B cell (primary cell): ENCODE results near the gene CEP78. TPM values are rescaled to one million over a fixed set of nuclear protein-coding genes. Genes with fewer than 3 reads are reported as not detected.

ENCODE experiments used
- ATAC-seq: fragments of 200-7000 bp; cut with Tn5 transposase; one replicate; pipeline ENCODE4 v1.10.0; 2021; ENCODE audit warnings: low read depth, mild to moderate bottlenecking, moderate number of reproducible peaks, moderate library complexity
- CTCF ChIA-PET: fragments of 350-600 bp; sonication (Branson Sonifier 250); formaldehyde crosslinking; loops from one replicate; lab custom pipeline; 2021; ENCODE audit warnings: antibody characterized with exemption, inconsistent platforms; lab: Charles Lee
- POLR2A ChIA-PET: fragments of 350-600 bp; sonication (Branson Sonifier 250); formaldehyde crosslinking; loops from one replicate; lab custom pipeline; 2021; ENCODE audit warnings: antibody characterized with exemption; lab: Charles Lee
- DNase-seq: peaks from one replicate; pipeline ENCODE4 v3.0.0; 2013
- H2AFZ ChIP-seq: 2 replicates; pipeline ENCODE4 v1.6.1; 2012; ENCODE audit warnings: mild to moderate bottlenecking, low read depth, low read length; ENCODE audit not compliant: insufficient read depth, poor library complexity, severe bottlenecking
- H3K27ac ChIP-seq, 2 donors: 1 replicate in 1 of 2; 2 replicates in 1 of 2; pipeline ENCODE4 v1.5.1; 2012 to 2013; ENCODE audit warnings: low read length in 2 of 2, mild to moderate bottlenecking in 2 of 2, moderate library complexity in 1 of 2
- H3K27me3 ChIP-seq, 4 experiments: fragments of 200-600 bp in 1 of 4; sonication (generic) in 1 of 4; replicated peaks in 1 of 4; 1 replicate in 2 of 4; 2 replicates in 2 of 4; pipeline versions ENCODE4 v1.6.1 to v1.7.0; 2013 to 2016; ENCODE audit warnings: low read length in 3 of 4, mild to moderate bottlenecking in 2 of 4, mixed read lengths in 1 of 4, moderate library complexity in 1 of 4; ENCODE audit not compliant: insufficient read depth in 4 of 4, control insufficient read depth in 3 of 4; ENCODE audit errors: control extremely low read depth in 1 of 4
- H3K36me3 ChIP-seq, 2 experiments: replicated peaks in 1 of 2; 1 replicate in 1 of 2; 2 replicates in 1 of 2; pipeline versions ENCODE4 v1.6.1 to v1.7.1; 2013; ENCODE audit warnings: low read length in 1 of 2; ENCODE audit not compliant: insufficient read depth in 2 of 2, control insufficient read depth in 1 of 2; ENCODE audit errors: control extremely low read depth in 1 of 2, extremely low read depth in 1 of 2
- H3K4me1 ChIP-seq, 2 donors: fragments of 200-600 bp in 1 of 2; sonication (generic) in 1 of 2; 1 replicate in 1 of 2; 2 replicates in 1 of 2; pipeline versions ENCODE4 v1.5.1 to v1.6.1; 2013 to 2017; ENCODE audit warnings: low read length in 2 of 2; ENCODE audit not compliant: control insufficient read depth in 2 of 2, insufficient read depth in 2 of 2
- H3K4me2 ChIP-seq: replicated peaks from 2 replicates; pipeline ENCODE3; 2012; ENCODE audit warnings: mild to moderate bottlenecking, low read depth, low read length; ENCODE audit not compliant: poor library complexity, severe bottlenecking
- H3K4me3 ChIP-seq, 5 experiments: fragments of 200-600 bp in 1 of 5; sonication (generic) in 1 of 5; 1 replicate in 3 of 5; 2 replicates in 2 of 5; pipeline versions ENCODE4 v1.5.1 to v1.7.0; 2011 to 2016; ENCODE audit warnings: low read length in 4 of 5, mild to moderate bottlenecking in 4 of 5, low read depth in 2 of 5, control low read depth in 1 of 5, moderate library complexity in 1 of 5; ENCODE audit not compliant: insufficient read depth in 1 of 5; ENCODE audit errors: control extremely low read depth in 1 of 5, extremely low read depth in 1 of 5
- H3K79me2 ChIP-seq: fragments of 200-600 bp; sonication (generic); one replicate; pipeline ENCODE4 v1.6.0; 2016; ENCODE audit warnings: low read length; ENCODE audit not compliant: control insufficient read depth, insufficient read depth
- H3K9ac ChIP-seq: fragments of 200-600 bp; sonication (generic); 2 replicates; pipeline ENCODE4 v1.6.1; 2017; ENCODE audit warnings: mild to moderate bottlenecking, low read length, moderate library complexity
- H3K9me3 ChIP-seq, 3 donors: one replicate each; pipeline versions ENCODE4 v1.6.1 to v1.7.1; 2013; ENCODE audit warnings: low read length in 2 of 3; ENCODE audit not compliant: control insufficient read depth in 2 of 3, insufficient read depth in 1 of 3; ENCODE audit errors: control extremely low read depth in 1 of 3
- H4K20me1 ChIP-seq: 2 replicates; pipeline ENCODE4 v1.6.0; 2012; ENCODE audit warnings: mild to moderate bottlenecking, low read length; ENCODE audit not compliant: insufficient read depth, control insufficient read depth, poor library complexity, severe bottlenecking
- H3K27ac Mint-ChIP-seq: one replicate; pipeline ENCODE4 v1.8.0; 2021; ENCODE audit warnings: mixed read lengths
- H3K27me3 Mint-ChIP-seq: one replicate; pipeline ENCODE4 v1.8.0; 2021; ENCODE audit warnings: mixed read lengths
- H3K4me1 Mint-ChIP-seq: one replicate; pipeline ENCODE4 v1.8.0; 2021; ENCODE audit warnings: mixed read lengths
- H3K4me3 Mint-ChIP-seq: one replicate; pipeline ENCODE4 v1.8.0; 2021; ENCODE audit warnings: mixed read lengths
- H3K9me3 Mint-ChIP-seq: one replicate; pipeline ENCODE4 v1.8.0; 2022; ENCODE audit warnings: mixed read lengths; ENCODE audit not compliant: insufficient read depth
- CTCF ChIP-seq: fragments of 200-600 bp; IDR thresholded peaks from one replicate; pipeline ENCODE4 v1.8.0; 2022; ENCODE audit warnings: antibody characterized with exemption, mild to moderate bottlenecking
- EZH2 ChIP-seq: IDR thresholded peaks from 2 replicates; pipeline ENCODE4 v1.6.1; 2012; ENCODE audit warnings: borderline replicate concordance, low read depth, mild to moderate bottlenecking, moderate library complexity, low read length; ENCODE audit not compliant: insufficient read depth, poor library complexity, severe bottlenecking
- WGBS: methylation state at CpG from one replicate; pipeline ENCODE4 v1.1.5; 2013; ENCODE audit warnings: missing lambda C conversion rate; ENCODE audit not compliant: insufficient coverage; 5-methylcytosine and 5-hydroxymethylcytosine counted together
- intact Hi-C: fragments of 100-400 bp; cut with micrococcal nuclease; formaldehyde crosslinking; loops from one replicate; pipeline ENCODE4 v1.10.0; 2022
- polyA plus RNA-seq: library from polyadenylated mRNA; depleted of rRNA; stranded (reverse); fragments of >200 nt; gene quantifications from 2 replicates; pipeline ENCODE4 v1.2.3, GENCODE V29; 2012
- total RNA-seq, 2 donors: library from RNA; stranded (reverse); fragments of 120-200 nt in 1 of 2; gene quantifications; 1 replicate in 1 of 2; 2 replicates in 1 of 2; pipeline versions ENCODE4 v1.2.3 to v1.2.4, GENCODE V29; 2013 to 2022

The CEP78 gene
- total and polyA plus RNA-seq, 2 donors (not counting 1 experiment from before 2014, with no cell fraction given): 7.2 to 28.8 TPM

- H2AFZ ChIP-seq: no peak overlapping the region
- TF ChIP-seq CTCF (no peak), EZH2 (no peak)
- H3K27me3 ChIP-seq: no peaks in the 10 kb centered on the region
- no peaks in the 10 kb centered on the region for H3K4me1 Mint-ChIP-seq
- no peak overlapping the region for H3K4me2 ChIP-seq
- ATAC-seq: no peak
- no peak overlapping the region for H3K4me3 Mint-ChIP-seq
- CTCF ChIA-PET: no interaction called here
- POLR2A ChIA-PET: no interaction called here
- no peaks in the 10 kb centered on the region for H3K9me3 Mint-ChIP-seq
- no peak overlapping the region for H3K4me3 ChIP-seq
- no peak overlapping the region for H3K27ac Mint-ChIP-seq
- H3K27ac ChIP-seq: no peak overlapping the region
- intact Hi-C loops: no loop called here
- no peaks in the 10 kb centered on the region for H3K27me3 Mint-ChIP-seq
- no peaks in the 10 kb centered on the region for H4K20me1 ChIP-seq
- 80% methylated on average over 1 of the region's 1 CpG for WGBS
- H3K9me3 ChIP-seq: no peaks in the 10 kb centered on the region
- H3K79me2 ChIP-seq: no peaks in the 10 kb centered on the region
- no peaks in the 10 kb centered on the region for H3K36me3 ChIP-seq
- H3K4me1 ChIP-seq: no peaks in the 10 kb centered on the region
- no peak overlapping the region for H3K9ac ChIP-seq
- no peak for DNase-seq
Measured at GRCh38 chr9:78304357-78304756, 68.5 kb downstream of the CEP78 start.

- H3K4me3 Mint-ChIP-seq: no peak overlapping the region
- H3K9me3 Mint-ChIP-seq: no peaks in the 10 kb centered on the region
- DNase-seq: no peak
Measured at GRCh38 chr9:78306222-78307076, 70.6 kb downstream of the CEP78 start.

More at GRCh38 chr9:78306222-78307076, 70.6 kb downstream of the CEP78 start:
- TF ChIP-seq EZH2 (no peak), CTCF (no peak)
- Histone ChIP-seq H3K4me3 (no peak overlapping the region), H3K27ac (no peak overlapping the region), H2AFZ (no peak overlapping the region), H3K4me1 (no peaks in the 10 kb centered on the region), H3K9me3 (no peaks in the 10 kb centered on the region), H3K4me2 (no peak overlapping the region), H3K36me3 (no peaks in the 10 kb centered on the region), H4K20me1 (no peaks in the 10 kb centered on the region), H3K27me3 (no peaks in the 10 kb centered on the region), H3K9ac (no peak overlapping the region), H3K79me2 (no peaks in the 10 kb centered on the region)
- POLR2A ChIA-PET: no interaction called here
- CTCF ChIA-PET: no interaction called here
- no peak overlapping the region for H3K27ac Mint-ChIP-seq
- intact Hi-C loops: no loop called here
- no peaks in the 10 kb centered on the region for H3K4me1 Mint-ChIP-seq
- no peak for ATAC-seq
- H3K27me3 Mint-ChIP-seq: no peaks in the 10 kb centered on the region
- WGBS: 85% methylated on average over 11 of the region's 16 CpGs
